Stimulated activated CD8-positive, alpha-beta memory T cell treated with anti-CD3 and anti-CD28 coated beads, Interleukin-2, amount 100 ng/mL, for 48 hours (primary cell): ENCODE measurements around the gene PRRC2B.
"Not testable (repeated sequence)": the region's sequence is repeated elsewhere in the genome, so short reads cannot be mapped to it uniquely, and the experiment has no call there.

ENCODE experiments used
- DNase-seq, 2 donors: peaks; one replicate each; pipeline ENCODE4 v3.0.0-alpha.2; 2020; ENCODE audit warnings: low read depth in 2 of 2

Gene PRRC2B

DNA sequence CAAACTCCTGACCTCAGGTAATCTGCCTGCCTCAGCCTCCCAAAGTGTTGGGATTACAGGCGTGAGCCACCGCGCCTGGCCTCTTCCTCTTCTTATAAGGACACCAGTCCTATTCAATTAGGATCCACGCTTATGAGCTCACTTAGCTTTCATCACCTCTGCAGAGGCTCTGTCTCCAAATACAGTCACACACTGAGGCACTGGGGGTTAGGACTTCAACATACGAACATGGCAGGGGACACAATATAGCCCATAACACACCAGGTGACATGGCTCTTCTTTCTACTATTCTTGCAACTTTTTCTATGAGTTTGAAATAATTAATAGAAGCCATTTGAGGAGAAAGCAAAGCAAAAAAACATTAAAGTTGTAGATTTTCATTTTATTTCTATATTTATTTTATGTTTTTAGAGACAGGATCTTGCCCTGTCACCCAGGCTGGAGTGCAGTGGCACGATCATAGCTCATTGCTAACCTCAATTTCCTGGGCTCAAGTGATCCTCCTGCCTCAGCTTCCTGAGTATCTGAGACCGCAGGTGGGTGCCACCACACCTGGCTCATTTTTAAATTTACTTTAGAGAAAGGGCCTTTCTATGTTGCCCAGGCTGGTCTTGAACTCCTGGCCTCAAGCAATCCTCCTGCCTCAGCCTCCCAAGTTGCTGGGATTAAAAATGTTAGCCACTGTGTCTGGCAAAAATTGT lies 145.5 kb downstream of the PRRC2B start:
- DNase-seq: no peak

DNA sequence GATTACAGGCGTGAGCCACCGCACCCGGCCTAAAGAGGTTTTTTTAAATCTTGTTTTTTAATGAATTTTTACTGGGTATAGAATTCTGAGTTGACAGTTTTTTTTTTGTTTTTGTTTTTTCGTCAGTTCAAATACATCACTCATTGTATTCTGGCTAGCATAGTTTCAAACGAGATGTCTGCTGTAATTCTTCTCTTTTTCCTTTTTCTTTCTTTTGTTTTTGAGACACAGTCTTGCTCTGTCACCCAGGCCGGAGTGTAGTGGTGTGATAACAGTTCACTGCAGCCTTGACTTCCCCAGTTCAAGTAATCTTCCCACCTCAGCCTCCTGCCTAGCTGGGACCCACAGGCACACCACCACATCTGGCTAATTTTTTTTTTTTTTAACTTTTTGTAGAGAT lies 149.3 kb downstream of the PRRC2B start:
- DNase-seq: no peak

GRCh38 chr9:131545003-131545785 lies 151.3 kb downstream of the PRRC2B start, which contains the start of gene PRRT1B:
Gene PRRT1B (plus strand): TSS chr9:131545523. CDS start chr9:131545616, 93 bp downstream.
- DNase-seq: no peak

- no peak for DNase-seq
Measured at GRCh38 chr9:131545786-131546335, 152.0 kb downstream of the PRRC2B start.

GRCh38 chr9:131546336-131547084 lies 152.6 kb downstream of the PRRC2B start:
- DNase-seq: no peak

DNA sequence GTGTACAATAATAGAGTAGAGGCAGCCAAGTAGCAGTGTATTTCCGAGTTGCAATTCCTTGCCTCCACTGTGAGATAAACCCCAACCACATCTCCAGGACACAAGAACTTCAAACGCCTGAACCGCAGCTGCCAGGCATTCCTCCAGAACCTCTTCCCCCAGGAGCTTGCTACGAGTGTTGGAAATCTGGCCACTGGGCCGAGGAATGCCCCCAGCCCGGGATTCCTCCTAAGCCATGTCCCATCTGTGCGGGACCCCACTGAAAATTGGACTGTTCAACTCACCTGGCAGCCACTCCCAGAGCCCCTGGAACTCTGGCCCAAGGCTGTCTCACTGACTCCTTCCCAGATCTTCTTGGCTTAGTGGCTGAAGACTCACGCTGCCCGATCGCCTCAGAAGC lies 155.3 kb downstream of the PRRC2B start:
- not testable (repeated sequence) for DNase-seq
